Upper lobe of right lung (tissue), 1 donor: ENCODE measurements around the gene SMIM8. TPM values are rescaled to one million over a fixed set of nuclear protein-coding genes. Genes with fewer than 3 reads are reported as not detected.

Experiments used
- ATAC-seq: fragments of 200-7000 bp; cut with Tn5 transposase; one replicate; pipeline ENCODE4 v1.9.1; 2020; ENCODE audit warnings: mild to moderate bottlenecking, moderate library complexity
- DNase-seq: peaks from one replicate; pipeline ENCODE4 v3.0.0-alpha.2; 2020
- H3K27ac ChIP-seq: fragments of 200-600 bp; one replicate; pipeline ENCODE4 v1.8.0; 2022
- H3K27me3 ChIP-seq: fragments of 200-600 bp; one replicate; pipeline ENCODE4 v1.8.0; 2022; ENCODE audit warnings: mild to moderate bottlenecking
- H3K36me3 ChIP-seq: fragments of 200-600 bp; one replicate; pipeline ENCODE4 v1.8.0; 2022
- H3K4me1 ChIP-seq: fragments of 200-600 bp; one replicate; pipeline ENCODE4 v1.8.0; 2022
- H3K4me3 ChIP-seq: fragments of 200-600 bp; one replicate; pipeline ENCODE4 v1.8.0; 2022; ENCODE audit warnings: mild to moderate bottlenecking
- H3K9me3 ChIP-seq: fragments of 200-600 bp; one replicate; pipeline ENCODE4 v1.8.0; 2022
- CTCF ChIP-seq: fragments of 200-600 bp; IDR thresholded peaks from one replicate; pipeline ENCODE4 v1.8.0; 2022; ENCODE audit warnings: antibody characterized with exemption
- intact Hi-C: fragments of 100-400 bp; cut with DNase I; formaldehyde crosslinking; loops from one replicate; pipeline ENCODE4 v1.11.0; 2022
- total RNA-seq: library from RNA; stranded (reverse); fragmentation: NEBNext Ultra II Directional; extraction: Animal tissue kit (Norgen Biotek cat#: 25700); gene quantifications from one replicate; pipeline ENCODE4 v1.2.1, GENCODE V29; 2021
- donor health status: DM: no; HTN: yes; CAD: no; lungs with severe emphysema.

Gene SMIM8
- total RNA-seq, 1 donor from 2014 or later, result 9.5 TPM

DNA sequence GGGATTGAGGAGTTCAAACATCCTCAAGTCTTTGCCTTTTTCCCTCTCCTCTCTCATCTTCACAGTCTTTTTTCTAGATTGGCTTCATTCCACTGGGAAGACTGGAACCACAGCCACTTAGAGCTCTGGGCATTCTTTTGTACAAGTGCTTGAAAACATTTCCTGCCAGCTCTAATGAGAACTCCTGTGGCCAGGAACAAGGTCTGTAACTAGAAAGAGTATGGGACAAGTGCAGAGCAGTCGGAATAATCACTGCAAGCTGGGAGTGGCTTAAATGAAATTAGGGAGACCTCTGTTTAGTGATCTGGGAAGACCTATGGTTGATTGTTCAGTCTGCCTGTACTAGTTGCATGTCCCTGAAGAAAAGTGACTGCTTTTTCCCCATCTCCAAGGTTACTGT lies 41.0 kb upstream of the SMIM8 start:
- H3K27me3 ChIP-seq, result peaks cover 4% of the 10 kb centered on the region
- intact Hi-C loops, result no loop called here
- ATAC-seq (peak; percentile 41), DNase-seq (no peak)
- H3K27ac ChIP-seq, result no peak overlapping the region
- TF ChIP-seq CTCF, result no peak
- no peaks in the 10 kb centered on the region for H3K9me3 ChIP-seq
- no peak overlapping the region for H3K4me3 ChIP-seq
- H3K4me1 ChIP-seq, result no peaks in the 10 kb centered on the region
- H3K36me3 ChIP-seq, result no peaks in the 10 kb centered on the region

DNA sequence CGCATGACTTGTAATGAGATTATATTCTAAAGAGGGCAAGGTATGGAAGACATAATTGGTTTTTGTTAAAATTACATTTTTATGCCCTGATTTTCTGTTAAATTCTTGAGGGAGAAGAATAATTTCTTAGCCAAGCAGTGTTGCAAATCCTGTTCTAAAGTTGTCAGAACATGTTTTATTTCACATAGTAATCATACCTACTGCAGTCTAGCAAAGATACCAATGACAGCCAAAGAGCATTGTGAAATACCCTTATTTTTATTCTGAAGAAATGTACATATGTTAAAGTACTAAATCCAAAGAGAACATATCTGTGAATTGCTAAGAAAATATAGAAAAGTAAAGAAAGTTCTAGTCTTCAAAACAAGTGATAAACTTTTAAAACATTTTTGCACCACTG lies 39.6 kb upstream of the SMIM8 start:
- Histone ChIP-seq H3K27ac (no peak overlapping the region), H3K36me3 (no peaks in the 10 kb centered on the region), H3K4me3 (no peak overlapping the region), H3K4me1 (no peaks in the 10 kb centered on the region), H3K27me3 (peaks cover 7% of the 10 kb centered on the region), H3K9me3 (no peaks in the 10 kb centered on the region)
- TF ChIP-seq CTCF, result no peak
- ATAC-seq, result no peak
- intact Hi-C loops, result no loop called here
- DNase-seq, result no peak

GRCh38 chr6:87283461-87283860 lies 38.9 kb upstream of the SMIM8 start:
- Histone ChIP-seq H3K36me3 (no peaks in the 10 kb centered on the region), H3K27ac (no peak overlapping the region), H3K9me3 (no peaks in the 10 kb centered on the region), H3K4me1 (no peaks in the 10 kb centered on the region), H3K27me3 (peaks cover 14% of the 10 kb centered on the region), H3K4me3 (no peak overlapping the region)
- no peak for DNase-seq
- intact Hi-C loops, result no loop called here
- ATAC-seq, result no peak
- no peak for TF ChIP-seq CTCF

DNA sequence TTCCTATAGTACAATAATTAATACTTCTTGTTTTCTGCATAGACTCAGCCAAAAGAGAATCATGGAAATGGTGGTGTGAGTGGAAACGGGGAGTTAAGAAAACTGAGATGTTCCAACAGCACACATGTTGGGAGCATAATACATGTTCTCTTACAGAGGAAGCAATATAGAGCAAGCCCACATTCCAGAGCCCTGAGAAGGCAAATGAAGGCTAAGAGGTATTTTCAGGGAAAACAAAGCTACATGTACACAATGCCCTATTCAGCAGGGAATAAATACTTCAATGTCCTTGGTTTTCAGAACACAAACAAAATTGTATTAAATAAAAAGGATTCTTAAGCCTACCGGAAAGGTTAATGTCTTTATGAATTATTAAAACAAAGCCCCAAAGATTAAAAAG lies 35.1 kb upstream of the SMIM8 start:
- Histone ChIP-seq H3K36me3 (no peaks in the 10 kb centered on the region), H3K27ac (no peak overlapping the region), H3K27me3 (peaks cover 22% of the 10 kb centered on the region), H3K4me3 (no peak overlapping the region), H3K4me1 (no peaks in the 10 kb centered on the region), H3K9me3 (no peaks in the 10 kb centered on the region)
- intact Hi-C loops, result no loop called here
- no peak for DNase-seq
- ATAC-seq, result no peak
- no peak for TF ChIP-seq CTCF

DNA sequence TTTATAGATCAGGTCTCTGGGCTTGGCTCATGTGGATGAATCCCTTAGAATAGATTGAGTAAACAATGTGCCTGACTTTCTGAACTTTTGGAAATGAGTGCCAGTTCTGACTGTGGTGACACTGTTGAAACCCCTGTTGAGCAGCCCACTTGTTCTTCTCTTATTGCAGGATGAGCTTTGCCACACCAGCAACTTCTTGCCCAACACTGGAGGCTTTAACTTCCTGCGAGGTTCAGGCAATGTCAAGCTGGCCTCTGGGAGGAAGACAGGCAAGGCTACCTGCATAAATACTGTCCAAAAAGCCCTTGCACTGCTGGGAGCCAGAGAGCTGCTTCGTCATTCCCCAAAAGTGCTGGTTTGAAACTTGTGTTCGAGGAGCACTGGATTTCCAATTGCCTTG lies 32.8 kb upstream of the SMIM8 start:
- intact Hi-C loops, result no loop called here
- no peak for DNase-seq
- no peaks in the 10 kb centered on the region for H3K9me3 ChIP-seq
- no peak overlapping the region for H3K4me3 ChIP-seq
- H3K36me3 ChIP-seq, result no peaks in the 10 kb centered on the region
- TF ChIP-seq CTCF, result no peak
- H3K27ac ChIP-seq, result no peak overlapping the region
- no peaks in the 10 kb centered on the region for H3K4me1 ChIP-seq
- ATAC-seq, result no peak
- peaks cover 22% of the 10 kb centered on the region for H3K27me3 ChIP-seq

GRCh38 chr6:87291883-87292282 lies 30.5 kb upstream of the SMIM8 start:
- TF ChIP-seq CTCF, result no peak

More at GRCh38 chr6:87291883-87292282, 30.5 kb upstream of the SMIM8 start:
- H3K9me3 ChIP-seq, result no peaks in the 10 kb centered on the region
- intact Hi-C loops, result no loop called here
- H3K36me3 ChIP-seq, result no peaks in the 10 kb centered on the region
- DNase-seq (no peak), ATAC-seq (no peak)
- peaks cover 17% of the 10 kb centered on the region for H3K27me3 ChIP-seq
- no peaks in the 10 kb centered on the region for H3K4me1 ChIP-seq
- no peak overlapping the region for H3K27ac ChIP-seq
- no peak overlapping the region for H3K4me3 ChIP-seq
